Activated B cell treated with CpG ODN at 0.5 μM for 24 hours (primary cell): ENCODE results near the gene DOK7. TPM values are rescaled to one million over a fixed set of nuclear protein-coding genes. Genes with fewer than 3 reads are reported as not detected.

Experiments used
- ATAC-seq: fragments of 200-7000 bp; cut with Tn5 transposase; one replicate; pipeline ENCODE4 v1.10.0; 2021; ENCODE audit warnings: low read depth, mild to moderate bottlenecking, moderate library complexity
- CTCF ChIA-PET: fragments of 350-600 bp; sonication (Branson Sonifier 250); formaldehyde crosslinking; loops from one replicate; lab custom pipeline; 2021; ENCODE audit warnings: antibody characterized with exemption; lab: Charles Lee
- POLR2A ChIA-PET: fragments of 350-600 bp; sonication (Branson Sonifier 250); formaldehyde crosslinking; loops from one replicate; lab custom pipeline; 2021; ENCODE audit warnings: antibody characterized with exemption; lab: Charles Lee
- DNase-seq: peaks from one replicate; pipeline ENCODE4 v3.0.0; 2022
- H3K27ac Mint-ChIP-seq: one replicate; pipeline ENCODE4 v1.8.0; 2020; ENCODE audit warnings: mixed read lengths
- H3K27me3 Mint-ChIP-seq: one replicate; pipeline ENCODE4 v1.8.0; 2021; ENCODE audit warnings: mixed read lengths
- H3K36me3 Mint-ChIP-seq: one replicate; pipeline ENCODE4 v1.8.0; 2021; ENCODE audit warnings: low read depth, mixed read lengths
- H3K4me1 Mint-ChIP-seq: one replicate; pipeline ENCODE4 v1.8.0; 2021; ENCODE audit warnings: mixed read lengths
- H3K4me3 Mint-ChIP-seq: one replicate; pipeline ENCODE4 v1.8.0; 2020; ENCODE audit warnings: mild to moderate bottlenecking, mixed read lengths
- H3K9me3 Mint-ChIP-seq: one replicate; pipeline ENCODE4 v1.8.0; 2020; ENCODE audit warnings: mixed read lengths
- intact Hi-C: fragments of 100-400 bp; cut with micrococcal nuclease; formaldehyde crosslinking; loops from one replicate; pipeline ENCODE4 v1.15.1; 2024
- total RNA-seq: library from RNA; stranded (reverse); gene quantifications from 2 replicates; pipeline ENCODE4 v1.2.3, GENCODE V29; 2022
- TF ChIP-seq, protein P1 (sequence below): fragments of 200-600 bp; IDR thresholded peaks from one replicate; pipeline ENCODE4 v1.8.0; 2022; ENCODE audit warnings: antibody characterized with exemption, mild to moderate bottlenecking

DOK7 gene
- total RNA-seq, 1 donor from 2014 or later: 2.7 TPM

DNA sequence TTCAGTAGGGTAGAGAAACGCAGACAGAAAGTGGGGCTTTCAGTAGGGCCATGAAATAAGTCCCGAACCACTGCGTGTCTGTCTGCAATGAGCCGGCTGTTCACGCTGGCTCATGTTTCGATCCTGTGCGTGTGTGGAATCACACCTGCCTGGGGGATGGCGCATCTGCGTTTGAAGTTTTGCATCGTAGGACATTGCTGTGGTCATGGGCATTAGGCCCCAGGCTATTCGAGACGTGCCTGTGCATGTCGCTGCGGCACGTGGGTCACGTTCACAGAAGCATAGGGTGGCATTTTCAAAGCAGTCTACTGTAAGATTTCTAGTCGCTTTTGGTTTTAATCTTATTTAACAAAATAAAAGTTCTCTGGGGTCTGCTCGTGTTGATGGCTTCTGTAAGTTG lies 46.8 kb upstream of the DOK7 start:
- Mint-ChIP-seq H3K4me1 (peaks cover 7% of the 10 kb centered on the region), H3K27ac (no peak overlapping the region), H3K27me3 (no peaks in the 10 kb centered on the region), H3K9me3 (no peaks in the 10 kb centered on the region), H3K36me3 (peaks cover 2% of the 10 kb centered on the region), H3K4me3 (no peak overlapping the region)
- ChIA-PET POLR2A (interaction anchor here (0.7 kb wide), 1 partner anchor 47 kb away, joined by 3 read pairs; no protein-coding TSS in a partner anchor), CTCF (interaction anchor here (1.1 kb wide), 1 partner anchor 71 kb away, joined by 5 read pairs; no protein-coding TSS in a partner anchor)
- DNase-seq (no peak), ATAC-seq (no peak)
- intact Hi-C loops: no loop called here
- TF ChIP-seq, protein P1, sequence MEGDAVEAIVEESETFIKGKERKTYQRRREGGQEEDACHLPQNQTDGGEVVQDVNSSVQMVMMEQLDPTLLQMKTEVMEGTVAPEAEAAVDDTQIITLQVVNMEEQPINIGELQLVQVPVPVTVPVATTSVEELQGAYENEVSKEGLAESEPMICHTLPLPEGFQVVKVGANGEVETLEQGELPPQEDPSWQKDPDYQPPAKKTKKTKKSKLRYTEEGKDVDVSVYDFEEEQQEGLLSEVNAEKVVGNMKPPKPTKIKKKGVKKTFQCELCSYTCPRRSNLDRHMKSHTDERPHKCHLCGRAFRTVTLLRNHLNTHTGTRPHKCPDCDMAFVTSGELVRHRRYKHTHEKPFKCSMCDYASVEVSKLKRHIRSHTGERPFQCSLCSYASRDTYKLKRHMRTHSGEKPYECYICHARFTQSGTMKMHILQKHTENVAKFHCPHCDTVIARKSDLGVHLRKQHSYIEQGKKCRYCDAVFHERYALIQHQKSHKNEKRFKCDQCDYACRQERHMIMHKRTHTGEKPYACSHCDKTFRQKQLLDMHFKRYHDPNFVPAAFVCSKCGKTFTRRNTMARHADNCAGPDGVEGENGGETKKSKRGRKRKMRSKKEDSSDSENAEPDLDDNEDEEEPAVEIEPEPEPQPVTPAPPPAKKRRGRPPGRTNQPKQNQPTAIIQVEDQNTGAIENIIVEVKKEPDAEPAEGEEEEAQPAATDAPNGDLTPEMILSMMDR: no peak

DNA sequence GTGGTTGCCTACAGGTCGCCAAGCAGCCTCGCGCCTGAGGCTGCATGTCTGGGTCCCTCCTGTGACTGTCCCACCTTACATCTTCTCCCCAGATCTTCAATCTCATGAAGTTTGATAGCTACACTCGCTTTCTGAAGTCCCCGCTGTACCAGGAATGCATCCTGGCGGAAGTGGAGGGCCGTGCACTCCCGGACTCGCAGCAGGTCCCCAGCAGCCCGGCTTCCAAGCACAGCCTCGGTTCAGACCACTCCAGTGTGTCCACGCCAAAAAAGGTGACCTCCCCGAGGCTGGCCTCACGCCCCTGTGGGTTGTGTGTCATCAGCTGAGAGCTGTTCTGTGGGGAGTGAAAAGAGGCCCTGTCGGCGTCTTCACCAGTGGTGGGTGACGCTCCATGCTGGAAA lies 46.3 kb upstream of the DOK7 start:
- Mint-ChIP-seq H3K9me3 (no peaks in the 10 kb centered on the region), H3K27ac (no peak overlapping the region), H3K36me3 (peaks cover 2% of the 10 kb centered on the region), H3K4me1 (peaks cover 7% of the 10 kb centered on the region), H3K4me3 (no peak overlapping the region), H3K27me3 (no peaks in the 10 kb centered on the region)
- CTCF ChIA-PET: interaction anchor here (0.6 to 1.0 kb wide), 2 partner anchors 66 to 93 kb away, joined by 3 read pairs; no protein-coding TSS in a partner anchor
- DNase-seq (no peak), ATAC-seq (no peak)
- TF ChIP-seq, protein P1: no peak
- intact Hi-C loops: no loop called here
- POLR2A ChIA-PET: interaction anchor here (0.7 kb wide), 1 partner anchor 47 kb away, joined by 3 read pairs; no protein-coding TSS in a partner anchor

DNA sequence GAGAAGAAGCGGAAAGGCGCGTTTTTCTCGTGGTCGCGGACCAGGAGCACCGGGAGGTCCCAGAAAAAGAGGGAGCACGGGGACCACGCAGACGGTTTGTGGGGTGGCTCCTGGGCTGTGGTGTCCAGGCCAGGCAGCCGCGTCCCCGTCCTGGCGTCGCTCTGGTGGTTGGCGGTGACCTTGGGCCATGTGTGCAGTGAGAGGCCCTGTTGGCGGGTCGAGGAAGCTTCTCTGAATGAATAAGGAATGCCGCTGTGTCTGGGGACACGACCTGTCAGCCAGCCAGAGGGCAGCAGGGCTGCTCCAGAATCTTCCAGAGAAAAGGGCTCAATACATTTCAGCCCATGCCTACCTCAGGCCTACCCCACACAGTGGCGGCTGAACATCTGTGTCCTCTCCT lies 45.7 kb upstream of the DOK7 start:
- ChIA-PET CTCF (interaction anchor here (1.0 kb wide), 1 partner anchor 66 kb away, joined by 3 read pairs; no protein-coding TSS in a partner anchor), POLR2A (no interaction called here)
- DNase-seq (no peak), ATAC-seq (no peak)
- Mint-ChIP-seq H3K36me3 (peaks cover 2% of the 10 kb centered on the region), H3K9me3 (no peaks in the 10 kb centered on the region), H3K27me3 (no peaks in the 10 kb centered on the region), H3K4me1 (peaks cover 7% of the 10 kb centered on the region), H3K4me3 (no peak overlapping the region), H3K27ac (no peak overlapping the region)
- intact Hi-C loops: no loop called here
- TF ChIP-seq, protein P1: no peak

DNA sequence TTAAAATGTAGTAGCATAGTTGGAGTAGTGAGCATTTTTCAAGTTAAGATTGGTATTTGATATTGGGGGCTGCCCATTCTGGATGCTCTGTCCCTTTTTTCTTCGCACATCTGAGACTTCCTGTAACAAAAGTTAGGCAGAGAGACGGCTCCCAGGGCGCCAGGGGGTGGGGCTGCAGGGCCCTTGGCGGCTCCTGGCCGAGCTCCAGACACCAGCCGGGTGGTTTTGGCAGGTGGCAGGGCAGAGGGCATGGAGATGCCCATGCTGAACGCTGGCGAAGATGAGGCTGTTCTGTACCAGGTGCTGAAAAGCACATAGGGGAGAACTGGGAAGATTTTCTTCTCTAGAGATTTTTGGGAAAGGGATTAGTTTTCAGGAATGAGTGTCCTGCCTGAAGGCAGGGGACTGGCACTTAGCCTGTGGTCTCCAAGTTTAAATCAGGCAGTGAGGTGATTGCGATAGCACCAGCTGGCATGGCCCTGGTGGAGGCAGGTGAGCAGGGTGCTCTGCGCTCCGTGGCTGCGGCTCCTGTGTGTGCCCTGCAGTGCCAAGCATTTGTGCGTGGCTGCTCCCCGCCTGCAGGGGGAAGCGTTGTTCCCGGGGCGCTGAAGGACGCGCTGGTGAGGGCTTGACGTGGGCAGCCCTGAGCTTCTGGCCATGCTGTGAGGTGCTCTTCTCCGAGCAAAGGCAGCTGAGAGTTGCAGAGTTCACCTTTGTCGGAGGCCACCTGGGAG lies 44.9 kb upstream of the DOK7 start:
- Mint-ChIP-seq H3K9me3 (no peaks in the 10 kb centered on the region), H3K4me3 (no peak overlapping the region), H3K36me3 (peaks cover 2% of the 10 kb centered on the region), H3K27ac (no peak overlapping the region), H3K4me1 (peaks cover 7% of the 10 kb centered on the region), H3K27me3 (no peaks in the 10 kb centered on the region)
- intact Hi-C loops: no loop called here
- ChIA-PET CTCF (no interaction called here), POLR2A (interaction anchor here (0.7 kb wide), 1 partner anchor 29 kb away, joined by 3 read pairs; no protein-coding TSS in a partner anchor)
- TF ChIP-seq, protein P1: no peak
- DNase-seq (no peak), ATAC-seq (no peak)

DNA sequence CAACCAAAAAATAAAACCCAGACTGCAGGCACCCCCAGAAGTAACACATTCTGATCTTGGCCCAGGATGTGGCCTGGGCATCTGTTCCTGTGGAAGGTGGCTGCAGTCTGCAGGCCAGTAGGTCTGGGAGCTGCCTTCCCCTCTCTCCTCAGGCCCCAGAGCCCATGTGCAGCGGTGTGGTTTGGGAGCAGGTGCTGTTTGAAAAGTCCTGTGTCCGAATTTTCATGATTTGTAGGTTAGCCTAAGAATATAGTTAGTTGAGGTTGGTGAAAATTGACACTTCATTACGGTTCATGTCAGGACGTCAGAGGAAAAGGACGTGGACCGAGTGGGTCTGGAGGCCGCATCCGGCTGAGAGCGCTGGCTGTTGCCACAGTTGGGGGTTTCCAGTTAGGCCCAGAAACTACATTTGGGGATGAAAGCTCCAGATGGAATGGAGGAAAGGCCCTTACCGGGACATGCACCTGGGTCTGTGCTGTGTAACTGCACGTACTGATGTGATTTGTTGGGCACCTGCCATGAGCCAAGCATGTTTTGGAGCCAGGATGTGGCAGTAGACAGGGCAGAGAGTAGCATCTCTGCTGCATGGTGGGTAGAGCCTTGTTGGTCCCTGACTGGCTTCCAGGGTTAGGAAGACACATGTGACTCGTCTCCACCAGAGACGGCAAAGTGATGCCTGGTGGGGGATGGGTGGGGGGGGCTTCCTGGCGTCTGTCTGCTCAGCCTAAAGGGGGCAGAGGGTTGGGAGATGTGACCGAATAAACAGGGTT lies 43.1 kb upstream of the DOK7 start:
- H3K27ac Mint-ChIP-seq: no peak overlapping the region
- CTCF ChIA-PET: no interaction called here
- DNase-seq: no peak
- no peaks in the 10 kb centered on the region for H3K27me3 Mint-ChIP-seq
- intact Hi-C loops: no loop called here
- H3K36me3 Mint-ChIP-seq: peaks cover 2% of the 10 kb centered on the region
- no peaks in the 10 kb centered on the region for H3K9me3 Mint-ChIP-seq
- no peak for ATAC-seq
- H3K4me1 Mint-ChIP-seq: no peaks in the 10 kb centered on the region
- H3K4me3 Mint-ChIP-seq: no peak overlapping the region
- POLR2A ChIA-PET: no interaction called here
- TF ChIP-seq, protein P1: no peak
